Tongue (tissue), 2 donors: ENCODE data around the gene RGS14. TPM values are rescaled to one million over a fixed set of nuclear protein-coding genes. Genes with fewer than 3 reads are reported as not detected.

ENCODE experiments used
- DNase-seq: peaks from one replicate; pipeline ENCODE4 v3.0.0-alpha.2; 2015
- total RNA-seq: library from RNA; depleted of rRNA; stranded (reverse); fragments of >200 nt; gene quantifications from one replicate; pipeline ENCODE4 v1.2.3, GENCODE V29; 2014

RGS14 gene
- total RNA-seq, 1 donor from 2014 or later, result 14.8 TPM

DNA sequence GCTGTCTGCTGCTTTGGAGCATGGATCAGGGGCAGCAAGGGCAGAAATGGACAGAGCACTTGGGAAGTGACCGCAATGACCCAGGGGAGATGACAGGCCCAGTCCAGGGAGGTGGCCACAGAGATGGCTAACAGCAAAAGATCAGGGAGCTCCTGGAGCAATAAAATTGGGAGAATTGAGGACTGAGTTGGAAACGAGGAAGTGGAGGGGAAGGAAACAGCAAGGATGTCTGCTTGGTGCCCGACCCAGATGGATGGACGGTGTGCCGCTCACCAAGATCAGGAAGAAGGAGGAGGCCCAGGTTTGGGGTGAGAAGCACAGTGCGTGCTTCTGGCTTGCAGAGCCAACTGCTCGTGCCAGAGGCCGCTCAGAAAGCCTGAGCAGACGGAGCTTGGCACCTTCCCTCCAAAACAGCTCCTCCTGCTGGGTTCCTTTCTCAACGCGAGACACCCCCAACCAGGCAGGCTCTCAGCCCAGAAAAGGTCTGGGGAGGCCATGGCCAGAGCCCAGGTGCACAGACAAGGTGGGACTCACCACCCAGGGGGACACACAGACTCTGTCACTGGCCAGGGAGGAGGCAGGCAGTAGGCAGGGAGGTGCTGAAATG is 24.8 kb downstream of the RGS14 start:
- DNase-seq, result peak; percentile 62

DNA sequence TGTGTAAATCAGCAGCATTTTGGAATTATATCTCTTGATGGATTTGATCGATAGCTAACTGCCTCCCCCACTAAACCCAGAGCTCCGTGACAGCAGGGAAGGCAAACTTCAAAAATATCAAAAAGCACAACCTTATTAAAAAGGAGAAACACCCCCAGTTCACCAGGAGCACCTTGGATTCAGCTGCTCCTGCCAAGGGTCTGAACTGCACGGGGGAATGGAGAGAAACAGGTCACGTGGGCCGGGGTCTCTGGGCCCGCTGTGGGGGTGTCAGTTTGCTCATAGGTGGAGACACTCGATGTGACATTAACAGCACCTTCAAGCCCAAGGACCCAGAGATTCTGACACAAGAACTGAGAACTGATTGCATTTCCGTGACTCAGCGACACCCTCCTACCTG is 25.5 kb downstream of the RGS14 start:
- DNase-seq, result no peak

- no peak for DNase-seq
Measured at GRCh38 chr5:177384134-177384533, 26.4 kb downstream of the RGS14 start, which contains the start of gene SLC34A1. SLC34A1 (plus strand) TSS chr5:177384434; CDS start chr5:177385742, 1,308 bp downstream.

DNA sequence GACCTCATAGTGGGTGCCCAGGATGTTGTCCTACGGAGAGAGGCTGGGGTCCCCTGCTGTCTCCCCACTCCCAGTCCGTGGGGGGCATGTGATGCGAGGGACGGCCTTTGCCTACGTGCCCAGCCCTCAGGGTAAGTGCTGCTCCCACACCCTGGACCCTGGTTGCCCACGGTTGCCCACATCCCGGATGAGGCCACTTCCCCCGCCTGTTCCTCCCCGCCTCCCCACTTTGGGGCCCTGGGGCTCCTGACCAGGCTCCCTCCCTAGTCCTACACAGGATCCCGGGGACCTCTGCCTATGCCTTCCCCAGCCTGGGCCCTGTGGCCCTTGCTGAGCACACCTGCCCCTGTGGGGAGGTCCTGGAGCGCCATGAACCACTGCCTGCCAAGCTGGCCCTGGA is 28.0 kb downstream of the RGS14 start:
- DNase-seq, result no peak

- no peak for DNase-seq
Measured at GRCh38 chr5:177386542-177386941, 28.8 kb downstream of the RGS14 start.

DNA sequence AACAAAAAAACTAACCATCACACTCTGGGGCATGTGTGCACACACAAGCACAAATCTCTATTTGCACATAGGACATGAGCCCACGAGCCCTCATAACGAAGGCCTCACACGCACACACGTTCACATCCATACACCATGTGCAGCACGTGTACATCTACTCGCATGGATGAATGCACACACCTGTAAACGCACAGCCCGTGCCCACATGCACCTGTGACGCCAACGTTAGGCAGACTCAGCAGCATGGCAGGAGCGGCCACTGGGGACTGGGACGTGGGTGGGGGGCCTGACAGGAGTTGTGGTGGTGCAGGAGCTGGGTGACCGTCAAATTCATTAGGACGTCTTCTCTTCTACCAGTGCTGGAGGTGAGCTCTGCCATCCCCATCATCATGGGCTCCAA is 29.7 kb downstream of the RGS14 start:
- DNase-seq, result no peak

- DNase-seq, result no peak
Measured at GRCh38 chr5:177388521-177389052, 30.9 kb downstream of the RGS14 start.

GRCh38 chr5:177389241-177390169 is 31.8 kb downstream of the RGS14 start:
- DNase-seq, result peak; percentile 66

GRCh38 chr5:177390363-177391300 is 32.9 kb downstream of the RGS14 start:
- DNase-seq, result peak; percentile 94

- no peak for DNase-seq
Measured at GRCh38 chr5:177392765-177393164, 35.0 kb downstream of the RGS14 start.

DNA sequence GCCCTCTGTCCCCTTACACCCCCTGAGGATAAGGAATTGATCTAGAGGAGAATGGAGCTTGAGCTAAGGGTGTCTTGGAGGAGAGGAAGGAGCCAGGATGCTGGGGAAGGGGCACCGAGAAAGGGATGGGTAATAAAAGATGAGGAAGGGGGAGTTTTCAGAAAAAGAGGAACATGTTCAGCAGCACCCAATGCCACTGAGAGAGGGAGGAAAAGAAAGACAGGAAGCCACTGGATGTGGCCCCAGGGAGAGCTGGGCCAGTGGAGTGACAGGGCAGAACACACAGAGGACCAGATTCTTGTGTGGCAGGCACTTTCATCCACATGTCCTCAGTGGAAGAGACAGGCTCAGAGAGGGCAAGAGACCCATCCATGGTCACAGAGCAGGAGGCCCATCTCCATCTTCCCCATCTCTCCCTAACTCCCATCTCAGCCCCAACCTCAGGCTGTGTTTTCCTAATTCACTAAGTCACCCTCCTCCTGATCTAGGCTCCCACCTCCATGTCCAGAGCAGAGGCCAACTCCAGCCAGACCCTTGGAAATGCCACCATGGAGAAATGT is 35.6 kb downstream of the RGS14 start:
- DNase-seq, result no peak

GRCh38 chr5:177393990-177394389 is 36.3 kb downstream of the RGS14 start:
- DNase-seq, result no peak

DNA sequence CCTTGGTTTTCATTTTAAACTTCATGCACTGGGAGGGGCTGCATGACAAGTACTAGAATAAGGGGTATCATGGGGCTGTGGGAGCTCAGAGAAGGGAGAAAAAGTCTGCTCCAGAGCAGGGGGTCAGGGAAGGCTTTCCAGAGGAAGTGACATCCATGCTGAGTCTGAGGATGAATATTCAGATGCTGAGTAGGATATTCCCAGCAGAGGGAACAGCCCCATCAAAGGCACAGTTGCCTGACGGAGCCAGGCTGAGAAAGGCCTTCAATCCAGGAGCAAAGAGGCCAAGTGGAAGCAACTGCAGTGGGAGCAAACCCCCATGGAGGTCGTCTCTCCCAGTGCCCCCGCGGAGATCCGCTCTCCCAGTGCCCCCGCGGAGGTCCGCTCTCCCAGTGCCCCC is 38.4 kb downstream of the RGS14 start:
- DNase-seq, result no peak

GRCh38 chr5:177396807-177397206 is 39.1 kb downstream of the RGS14 start:
- DNase-seq, result no peak

GRCh38 chr5:177397875-177398390 is 40.2 kb downstream of the RGS14 start:
- no peak for DNase-seq

DNA sequence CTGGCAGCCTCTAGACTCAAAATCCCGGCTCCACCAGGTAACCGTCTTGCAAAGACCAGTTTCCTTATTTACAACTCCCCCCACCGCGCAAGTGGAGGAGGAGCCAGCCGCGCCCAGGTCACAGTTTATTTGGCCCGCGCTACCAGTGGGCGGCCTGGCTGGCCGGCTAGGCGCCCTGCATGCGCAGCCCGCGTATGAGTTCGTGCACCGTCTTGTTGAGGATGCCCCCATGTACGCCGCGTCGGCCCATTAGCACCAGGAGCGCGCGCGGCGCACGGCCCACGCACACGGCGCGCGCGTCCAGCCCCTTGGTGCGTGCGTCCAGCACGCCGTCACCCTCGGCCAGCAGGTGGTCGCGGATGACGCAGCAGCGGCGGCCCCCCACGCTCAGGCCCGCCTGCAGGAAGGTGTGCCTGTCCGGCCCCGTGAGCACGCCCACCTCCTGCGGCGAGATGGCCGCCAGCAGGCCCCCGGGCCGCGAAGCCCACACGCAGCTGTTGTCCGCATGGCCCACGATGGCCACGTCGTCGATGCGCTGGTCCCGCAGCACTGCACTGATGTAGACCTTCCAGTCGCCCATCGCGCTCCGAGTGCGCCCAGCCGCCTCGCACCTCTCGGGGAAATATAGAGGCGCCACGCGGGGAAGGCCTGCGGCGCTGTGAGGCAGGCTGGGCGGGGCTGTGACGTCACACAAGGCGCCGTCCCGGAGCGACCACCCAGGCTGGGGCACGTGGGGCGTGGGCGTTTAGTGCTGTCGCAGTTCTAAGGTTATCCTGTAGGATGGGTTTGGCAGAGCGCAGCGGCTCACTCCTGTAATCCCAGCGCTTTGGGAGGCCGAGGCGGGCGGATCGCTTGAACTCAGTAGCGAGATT is 42.5 kb downstream of the RGS14 start, which contains the start of gene PFN3:
Gene PFN3, minus strand, starts transcription at position 665 of the 872 bp plus-strand sequence. Its CDS starts 85 bp downstream, at position 580.
- DNase-seq, result peak; percentile 68

- DNase-seq, result peak; percentile 65
Measured at GRCh38 chr5:177402271-177403043, 44.7 kb downstream of the RGS14 start.

DNA sequence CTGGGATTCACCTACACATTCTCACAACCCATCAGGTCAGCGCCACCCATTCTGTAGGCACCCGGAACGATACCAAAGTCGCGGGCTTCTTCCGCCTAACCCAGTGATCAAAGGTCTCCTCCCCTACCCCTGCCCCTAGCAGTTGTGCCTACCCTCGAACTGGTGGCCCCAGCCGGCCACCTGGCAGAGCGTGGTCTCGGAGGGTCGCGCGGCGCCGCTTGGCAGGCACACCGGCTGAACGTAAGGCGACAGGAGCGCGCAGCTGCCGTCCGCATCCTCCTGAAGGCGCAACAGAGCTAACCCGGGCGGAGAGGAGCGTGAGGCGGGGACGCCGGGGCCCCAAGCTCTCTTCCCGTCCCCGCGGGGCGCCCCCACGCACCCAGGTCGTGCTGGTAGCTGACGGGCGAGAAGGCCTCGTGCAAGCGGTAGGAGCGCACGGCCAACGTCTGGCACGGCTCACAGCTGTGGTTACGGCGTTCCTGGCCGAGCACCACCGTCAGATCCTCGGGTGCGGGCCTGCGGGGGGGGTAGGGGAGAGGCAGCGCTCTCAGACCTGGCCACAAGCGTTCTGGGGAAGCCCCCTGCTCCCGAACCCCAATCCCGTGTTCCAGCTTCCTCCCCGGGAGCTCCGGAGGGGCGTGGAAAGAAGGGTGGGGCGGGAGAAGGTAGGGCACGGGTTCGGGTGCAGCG is 45.5 kb downstream of the RGS14 start:
- DNase-seq, result no peak
